ENCODE measurements around the gene CNTN5.

CNTN5 gene

DNA sequence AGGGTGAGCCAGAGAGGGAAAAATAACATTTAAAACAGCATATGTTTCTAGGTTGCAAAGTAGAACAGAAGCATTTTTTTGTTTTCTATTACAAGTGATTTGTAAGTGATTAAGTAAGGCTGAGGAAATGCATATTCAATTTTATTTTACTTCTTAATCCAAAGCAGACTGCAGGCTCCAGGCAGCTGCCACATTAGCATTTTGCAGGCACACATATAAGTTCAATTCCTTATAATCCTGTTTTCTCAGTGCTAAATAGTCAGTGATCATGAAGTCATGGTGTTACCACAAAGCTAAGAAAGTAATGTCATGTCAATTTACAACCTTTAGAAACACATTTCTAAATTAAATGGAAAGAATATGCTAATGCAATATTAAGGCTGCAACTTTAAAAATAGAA, 149.8 kb downstream of the CNTN5 start:
- DNase-seq (ENCODE audit: low read depth), result no peak

DNA sequence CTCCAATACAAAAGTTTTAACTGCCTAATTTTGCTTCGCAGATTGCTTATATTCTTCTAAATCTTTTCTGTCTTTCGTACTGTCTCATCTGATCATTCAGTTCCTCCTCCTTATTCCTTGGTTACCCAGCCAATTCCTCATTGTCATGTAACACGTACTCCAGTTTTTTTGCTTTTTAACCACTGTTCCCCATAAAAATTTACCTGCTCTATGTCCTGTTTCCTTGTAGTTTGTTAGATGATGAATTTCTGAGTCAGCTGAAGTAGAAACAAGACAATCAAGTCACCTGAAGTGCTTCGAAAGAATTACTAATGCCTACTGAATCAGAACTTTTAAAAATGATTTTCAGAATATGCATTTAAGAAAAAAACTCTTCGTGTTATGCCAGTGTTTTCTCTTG, 150.6 kb downstream of the CNTN5 start:
- no peak for DNase-seq (ENCODE audit: low read depth)

DNA sequence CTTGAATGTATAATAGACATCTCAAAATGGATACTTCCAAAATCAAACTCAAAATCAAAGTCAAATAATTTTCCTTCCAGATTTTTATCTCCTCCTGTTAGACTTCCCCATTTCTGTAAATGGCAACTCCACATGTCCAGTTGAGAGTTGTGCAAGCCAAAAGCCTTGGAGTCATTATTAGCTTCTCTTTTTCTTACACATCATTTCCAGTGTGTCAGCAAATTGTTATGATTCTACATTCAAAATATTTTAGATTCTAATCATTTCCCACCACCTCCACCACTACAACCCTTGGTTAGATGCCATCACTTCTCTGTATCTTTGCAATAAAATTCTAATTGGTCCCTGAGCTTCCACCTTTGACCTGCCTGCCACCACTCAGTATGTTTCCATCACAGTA, 155.7 kb downstream of the CNTN5 start:
- no peak for DNase-seq (ENCODE audit: low read depth)

DNA sequence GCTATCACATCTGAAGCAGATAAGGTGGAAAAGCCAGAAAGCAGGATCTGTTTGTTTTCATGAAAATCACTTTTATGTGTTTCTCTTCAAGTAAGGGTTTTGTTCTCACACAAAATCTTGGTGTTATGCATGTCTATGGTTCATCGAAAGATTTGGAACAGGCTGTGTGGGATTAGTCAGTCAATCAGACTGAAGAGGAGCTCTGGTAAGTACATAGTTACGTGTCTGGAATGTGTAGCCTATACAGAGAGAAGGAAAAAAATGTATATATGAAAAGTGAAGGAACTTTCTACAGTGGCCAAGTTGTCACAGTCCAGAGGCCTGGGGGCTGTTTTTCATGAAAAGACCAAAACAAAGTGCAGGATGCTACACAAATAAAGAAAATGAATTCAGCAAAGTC, 156.7 kb downstream of the CNTN5 start:
- DNase-seq (ENCODE audit: low read depth), result no peak

DNA sequence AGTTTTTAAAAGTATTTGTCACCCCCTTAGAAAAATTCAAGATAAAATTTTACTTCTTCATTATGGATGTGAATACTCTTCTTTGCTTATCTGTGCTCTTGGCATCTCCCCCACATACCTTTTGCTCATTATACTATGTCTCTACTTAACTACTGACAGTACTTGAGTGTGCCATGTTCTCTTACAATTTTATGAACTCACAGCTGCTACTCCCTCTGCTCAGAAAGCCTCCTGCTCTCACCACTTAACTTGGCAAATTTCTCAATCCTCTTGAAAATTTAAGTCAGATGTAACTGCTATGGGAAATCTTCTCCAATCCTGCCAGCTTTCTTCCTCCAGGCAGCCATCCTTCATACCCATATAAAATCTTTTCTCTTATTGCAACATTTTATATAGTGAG, 163.4 kb downstream of the CNTN5 start:
- DNase-seq (ENCODE audit: low read depth), result no peak

DNA sequence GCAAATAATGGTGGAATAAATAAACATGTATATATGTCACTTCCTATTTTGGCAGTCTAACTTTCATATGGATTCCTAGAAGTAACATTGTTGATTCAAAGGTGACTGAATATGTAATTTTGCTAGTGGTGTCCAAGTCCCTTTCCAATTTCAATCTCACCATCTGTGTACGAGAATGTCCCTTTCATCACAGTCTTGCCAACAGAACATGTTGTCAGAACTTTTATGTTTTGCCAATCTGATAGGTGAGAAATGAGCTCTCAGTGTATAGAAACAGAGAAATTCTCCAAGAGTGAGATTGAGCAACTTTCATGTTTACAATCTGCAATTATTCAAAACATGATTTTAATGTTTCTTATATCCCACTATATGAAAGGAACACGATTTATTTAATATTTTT, 167.5 kb downstream of the CNTN5 start:
- no peak for DNase-seq (ENCODE audit: low read depth)

DNA sequence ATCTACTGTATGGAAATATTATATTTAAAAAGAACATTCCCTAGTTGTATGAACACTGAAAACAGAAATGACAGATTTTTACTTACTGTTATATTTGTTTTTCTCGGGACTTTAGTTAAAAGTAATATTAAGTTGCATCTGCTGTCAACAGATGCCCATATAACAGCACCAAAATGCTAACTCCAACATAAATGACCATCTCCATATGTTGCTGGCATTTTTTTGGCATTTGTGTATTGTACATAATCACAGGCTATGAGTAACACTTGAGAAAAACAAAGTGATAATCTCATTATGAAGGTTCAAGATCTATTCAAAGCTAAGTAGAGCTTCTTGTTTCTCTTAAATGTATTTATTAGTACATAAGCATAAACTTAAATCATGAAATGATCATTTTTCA, 172.0 kb downstream of the CNTN5 start:
- DNase-seq (ENCODE audit: low read depth), result no peak

DNA sequence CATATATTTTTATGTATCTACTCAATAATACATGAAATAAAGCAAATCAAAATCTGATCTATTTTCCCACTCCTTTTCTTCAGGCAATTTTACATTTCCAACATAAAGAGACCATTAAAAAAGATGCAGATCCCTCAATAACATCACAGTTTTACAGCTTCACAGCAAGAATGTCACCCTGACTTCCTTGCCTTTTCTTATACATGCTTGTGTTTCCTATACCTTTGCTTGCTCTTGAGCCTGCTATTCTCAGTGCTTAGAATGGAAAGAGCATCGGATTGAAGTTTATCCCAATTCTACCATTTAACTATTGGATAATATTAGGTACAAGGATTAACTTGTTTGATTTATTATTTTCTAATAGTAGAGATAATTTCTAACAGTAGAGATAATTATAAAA, 176.7 kb downstream of the CNTN5 start:
- no peak for DNase-seq (ENCODE audit: low read depth)

DNA sequence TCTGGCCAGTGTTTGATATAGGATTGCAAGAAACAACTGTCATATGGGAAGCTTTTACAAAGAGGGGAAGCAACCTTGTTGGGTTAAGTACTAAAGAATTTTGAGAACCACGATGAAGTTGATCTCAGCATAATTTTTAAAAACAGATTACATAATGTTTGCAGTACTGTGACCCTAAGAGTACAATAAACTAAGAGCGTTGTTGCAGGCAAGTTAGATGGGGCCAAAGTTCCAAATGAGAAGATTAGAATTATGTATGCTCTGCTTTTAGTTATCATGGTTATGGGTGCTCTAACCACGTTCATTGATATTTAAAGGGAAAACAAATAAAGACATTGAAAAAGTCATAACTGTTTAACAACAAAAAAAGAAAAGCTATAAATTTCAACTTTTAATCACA, 177.5 kb downstream of the CNTN5 start:
- no peak for DNase-seq (ENCODE audit: low read depth)

DNA sequence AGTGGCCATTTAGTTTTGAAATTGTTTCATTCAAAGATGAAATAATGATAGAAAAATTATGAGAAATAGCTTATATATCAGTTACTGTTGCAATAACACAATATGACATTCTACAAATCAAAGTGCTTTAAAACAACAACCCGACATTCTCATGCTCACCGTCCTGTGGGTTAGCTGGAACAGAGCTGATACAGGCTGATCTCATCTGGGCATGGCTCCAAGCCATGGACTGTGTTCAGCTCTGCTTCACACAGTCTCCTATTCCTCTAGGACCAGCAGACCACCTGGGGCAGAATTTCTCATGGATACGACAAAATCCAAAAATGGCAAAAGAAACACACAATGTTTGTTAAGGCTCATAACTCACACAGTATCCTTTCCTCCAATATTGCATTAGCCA, 178.6 kb downstream of the CNTN5 start:
- no peak for DNase-seq (ENCODE audit: low read depth)

DNA sequence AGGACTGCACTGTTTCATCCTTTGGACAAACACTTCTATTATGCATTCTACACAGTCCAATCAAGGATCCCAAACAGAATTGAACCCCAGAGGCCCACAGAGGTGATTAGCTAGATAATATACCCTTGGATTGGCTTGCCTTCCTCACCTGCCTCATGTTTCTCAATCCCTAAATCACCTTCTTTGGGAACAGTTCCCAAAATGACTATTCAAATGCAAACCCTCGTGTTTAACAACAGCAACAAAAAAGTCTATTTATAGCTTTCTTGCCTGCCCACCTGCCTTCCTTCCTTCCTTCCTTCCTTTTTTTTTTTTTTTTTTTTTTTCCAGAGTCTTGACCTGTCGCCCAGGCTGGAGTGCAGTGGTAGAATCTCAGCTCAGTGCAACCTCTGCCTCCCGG, 180.0 kb downstream of the CNTN5 start:
- DNase-seq (ENCODE audit: low read depth), result no peak

DNA sequence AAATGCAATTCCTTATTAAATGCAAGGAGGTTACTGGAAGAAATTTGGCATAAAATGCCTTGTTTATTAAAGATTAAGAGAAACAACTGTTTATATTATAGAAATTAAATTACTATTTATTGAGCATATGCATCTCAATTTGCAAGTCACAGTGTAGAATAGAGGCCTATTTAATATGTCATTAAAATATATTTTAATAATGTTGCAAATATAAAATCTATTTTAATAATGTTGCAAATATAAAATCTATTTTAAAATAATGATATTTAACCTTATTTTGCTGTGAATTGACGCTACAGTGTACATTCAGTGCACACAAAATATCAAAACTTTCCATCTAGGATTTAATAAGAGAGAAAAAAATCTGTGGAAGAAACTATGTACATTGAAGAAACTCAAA, 188.1 kb downstream of the CNTN5 start:
- no peak for DNase-seq (ENCODE audit: low read depth)

DNA sequence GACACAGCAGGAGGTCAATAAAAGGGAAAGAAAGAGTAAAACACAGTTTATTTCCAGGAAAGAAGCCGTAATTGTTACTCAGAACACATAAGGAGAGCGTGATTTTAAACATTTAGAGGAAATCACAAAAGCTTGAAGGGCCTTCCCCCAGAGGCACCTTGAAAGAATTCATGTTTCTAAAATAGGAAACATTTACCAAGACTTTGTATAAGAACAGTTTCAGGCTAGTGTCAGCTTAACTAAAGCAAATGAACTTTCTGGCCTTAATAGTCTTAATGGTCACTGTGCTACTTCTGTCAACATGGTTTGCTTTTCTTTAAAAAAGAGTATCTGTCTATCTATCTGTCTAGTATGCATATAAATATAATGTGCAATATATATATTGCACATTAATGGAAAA, 208.8 kb downstream of the CNTN5 start:
- no peak for DNase-seq (ENCODE audit: low read depth)

DNA sequence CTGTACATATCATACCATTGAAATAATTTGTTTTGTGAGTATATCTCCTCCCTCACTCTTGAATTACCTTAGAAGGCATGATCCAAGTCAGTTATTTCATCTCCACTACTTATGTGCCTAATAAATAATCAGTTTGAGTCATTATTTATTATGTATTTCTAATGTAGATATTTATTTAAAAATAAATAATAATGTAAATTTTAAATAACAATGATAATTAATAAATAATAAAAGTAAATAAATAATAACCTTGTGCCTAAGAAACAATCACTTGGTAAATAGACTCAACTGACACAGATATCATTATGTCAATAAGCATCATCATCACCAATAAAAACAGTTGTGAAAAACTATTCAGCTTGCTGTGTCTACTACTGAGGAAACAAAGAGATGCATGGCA, 213.8 kb downstream of the CNTN5 start:
- DNase-seq (ENCODE audit: low read depth), result no peak

DNA sequence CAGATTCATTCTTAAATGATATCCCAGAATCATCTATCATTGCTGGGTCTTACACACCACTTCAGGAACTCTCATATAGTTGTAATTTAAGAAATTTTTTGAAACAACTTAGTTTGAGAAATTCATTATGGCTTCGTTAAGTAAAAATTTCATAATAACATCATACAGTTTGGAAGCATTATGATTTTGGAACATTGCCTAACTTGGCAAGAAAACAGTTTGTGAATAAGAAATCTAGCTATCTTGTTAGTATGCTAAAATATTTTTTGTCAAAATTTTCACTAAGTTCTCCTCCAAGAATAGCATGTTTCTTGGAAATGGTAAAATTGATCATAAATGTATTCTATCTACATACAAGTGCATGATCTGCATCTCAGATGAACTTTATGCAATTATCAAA, 217.7 kb downstream of the CNTN5 start:
- no peak for DNase-seq (ENCODE audit: low read depth)

DNA sequence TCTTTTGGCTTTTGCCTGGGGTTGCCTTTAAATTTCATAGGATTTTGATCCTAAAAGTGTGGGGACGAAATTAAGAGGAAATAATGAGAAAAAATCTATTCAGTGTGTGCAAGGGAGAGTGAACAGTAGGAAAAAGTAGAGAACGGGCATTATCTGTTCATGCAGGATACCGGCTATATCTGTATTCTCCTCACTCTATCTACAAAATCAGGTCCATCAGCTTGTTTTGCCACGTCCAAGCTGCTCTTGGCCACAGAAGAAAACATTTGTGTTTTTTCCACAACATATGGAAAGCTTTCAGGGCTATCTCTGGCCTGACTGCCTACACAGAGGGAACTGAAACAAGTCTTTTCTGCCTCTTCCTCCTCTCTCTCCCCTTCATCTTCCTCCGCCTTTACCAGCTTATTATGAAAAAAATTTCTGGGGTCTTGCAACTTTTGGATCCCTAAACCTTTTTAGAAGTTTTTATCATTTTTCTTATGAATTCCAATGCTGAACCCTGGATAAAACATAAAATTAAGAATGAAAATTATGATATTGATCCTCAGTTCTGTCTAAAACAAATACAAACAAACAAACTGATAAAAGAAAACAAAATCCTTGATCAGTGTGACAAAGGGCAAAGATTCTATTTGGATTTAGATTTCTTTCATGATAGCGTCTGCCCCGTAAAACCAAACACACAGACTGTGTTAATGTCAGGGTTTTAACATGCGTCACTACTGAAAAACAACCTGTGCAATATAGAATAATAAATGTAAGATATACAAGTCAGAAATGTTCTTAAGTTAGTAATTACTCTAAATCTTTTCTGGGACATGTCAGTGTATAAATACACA, 219.7 kb downstream of the CNTN5 start:
- DNase-seq (ENCODE audit: low read depth), result no peak

DNA sequence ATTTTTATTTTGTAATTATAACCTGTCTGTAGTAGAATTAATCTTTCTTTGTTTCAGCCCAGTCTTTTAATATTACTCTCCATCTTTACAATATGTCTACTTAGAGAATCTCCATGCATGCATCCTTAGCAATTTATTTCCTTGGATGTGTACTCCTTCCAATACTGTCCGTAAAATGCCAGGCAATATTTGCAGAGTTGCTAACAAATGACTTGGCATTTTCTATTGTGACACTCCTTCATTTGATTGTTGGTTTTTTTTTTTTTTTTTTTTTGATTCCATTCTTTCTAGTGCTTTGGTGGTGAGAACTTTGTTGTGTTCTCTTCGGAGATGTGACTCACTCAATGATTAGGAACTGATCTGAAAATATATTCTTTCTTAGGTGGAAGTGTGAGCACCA, 220.3 kb downstream of the CNTN5 start:
- DNase-seq (ENCODE audit: low read depth), result no peak

DNA sequence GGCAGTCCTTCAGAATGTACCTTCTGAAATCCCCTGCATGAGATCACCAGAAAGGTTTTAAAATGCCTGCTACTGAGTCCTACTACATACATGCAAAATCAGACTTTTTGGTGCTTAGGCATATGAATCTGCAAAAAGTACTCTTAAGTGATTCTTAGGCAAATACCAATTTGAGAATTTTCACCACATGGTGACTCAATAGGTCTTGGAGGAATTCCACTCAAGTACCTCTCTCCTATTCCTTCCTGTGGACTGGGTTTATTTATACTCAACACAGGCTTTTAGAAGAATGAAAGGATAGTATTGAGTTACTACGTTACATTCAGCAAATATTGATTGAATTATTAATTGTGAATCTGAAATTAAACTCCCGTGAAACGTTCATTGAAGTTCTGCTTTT, 223.9 kb downstream of the CNTN5 start:
- no peak for DNase-seq (ENCODE audit: low read depth)

DNA sequence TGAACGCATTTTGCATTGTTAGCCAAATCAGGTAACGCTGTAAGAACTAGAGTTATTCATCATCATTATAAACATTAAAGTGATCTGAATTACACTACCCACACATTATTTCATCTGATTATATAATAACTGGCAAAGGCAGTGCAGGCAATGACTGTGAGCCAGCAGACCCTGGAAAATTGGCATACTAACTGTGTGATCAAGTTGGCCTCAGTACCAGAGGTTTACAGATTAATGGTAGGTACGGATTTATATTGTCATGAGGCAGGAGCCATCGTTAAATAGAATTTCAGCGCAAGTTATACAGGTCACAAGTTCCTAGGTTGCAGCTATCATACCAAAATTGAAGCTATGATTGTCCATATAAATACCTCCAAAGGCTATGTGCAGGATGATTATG, 225.4 kb downstream of the CNTN5 start:
- DNase-seq (ENCODE audit: low read depth), result no peak

DNA sequence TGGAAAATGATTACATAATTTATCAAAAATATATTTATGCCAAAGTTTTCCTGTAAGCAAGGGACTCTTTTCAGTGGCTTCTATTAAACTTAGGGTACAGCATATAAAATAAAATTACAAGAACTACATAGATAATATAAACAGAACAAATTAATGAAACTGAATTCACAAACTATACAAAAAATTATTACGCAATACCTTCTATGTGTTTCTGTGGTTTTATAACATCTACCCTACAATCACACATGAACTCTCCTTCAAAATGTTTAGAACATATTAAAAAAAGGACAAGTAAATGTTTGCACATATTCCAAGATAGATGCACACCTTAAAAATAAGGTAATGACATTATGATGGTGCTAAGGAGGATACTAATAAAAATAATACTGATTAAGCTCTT, 235.9 kb downstream of the CNTN5 start:
- no peak for DNase-seq (ENCODE audit: low read depth)

DNA sequence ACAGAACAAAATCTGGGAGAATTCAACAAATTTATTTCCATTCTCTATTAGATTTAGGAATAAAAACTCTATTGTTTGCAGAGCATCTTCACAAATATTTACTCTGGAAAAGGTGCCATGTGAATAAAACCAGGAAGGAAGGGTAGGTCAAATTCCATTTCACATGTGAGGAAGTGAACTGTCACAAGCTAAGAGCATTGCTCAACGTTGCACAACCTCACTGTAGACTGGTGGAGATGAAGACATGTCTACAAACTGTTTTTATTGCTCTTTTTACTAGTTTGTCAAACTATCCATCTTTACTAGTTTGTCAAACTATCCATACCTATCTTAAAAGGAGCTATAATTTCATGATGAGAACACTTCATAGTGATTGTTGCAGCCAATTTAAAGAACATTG, 236.4 kb downstream of the CNTN5 start:
- no peak for DNase-seq (ENCODE audit: low read depth)

DNA sequence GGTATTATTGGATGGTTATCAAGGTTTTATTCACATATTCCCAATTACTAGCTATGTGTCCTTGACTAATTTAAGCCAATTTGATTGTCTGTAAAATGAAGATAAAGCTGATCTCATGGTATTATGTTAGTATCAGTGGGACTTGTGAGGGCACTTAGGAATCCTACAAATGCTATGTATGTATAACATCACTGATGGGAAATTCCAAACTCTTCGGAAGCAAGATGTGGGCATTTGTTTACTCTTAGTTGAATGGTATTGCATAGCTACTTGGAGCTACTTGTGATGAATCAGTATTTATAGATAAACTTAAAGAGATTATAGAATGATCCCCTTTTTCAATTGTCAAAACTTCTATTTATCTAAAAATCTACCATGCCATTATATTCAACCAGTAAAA, 239.9 kb downstream of the CNTN5 start:
- no peak for DNase-seq (ENCODE audit: low read depth)

DNA sequence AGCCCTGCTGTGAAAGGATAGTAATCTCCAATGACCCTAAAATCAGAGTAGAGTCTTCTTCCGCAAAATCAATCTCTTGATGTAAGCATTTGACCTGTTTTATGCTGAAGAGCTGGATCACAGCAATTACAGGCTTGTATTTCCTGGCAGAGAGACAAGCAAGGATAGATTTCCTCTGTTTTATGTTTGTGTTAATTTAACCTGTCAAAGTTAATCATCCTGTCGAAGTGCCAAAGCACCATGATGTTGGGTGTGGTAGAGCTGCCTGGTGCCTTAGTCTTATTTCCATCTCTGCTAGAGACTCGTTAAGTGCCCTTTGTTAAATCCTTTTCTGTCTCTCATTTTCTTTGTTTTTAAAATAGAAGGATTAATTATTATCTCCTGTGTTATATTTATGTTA, 248.1 kb downstream of the CNTN5 start:
- no peak for DNase-seq (ENCODE audit: low read depth)

DNA sequence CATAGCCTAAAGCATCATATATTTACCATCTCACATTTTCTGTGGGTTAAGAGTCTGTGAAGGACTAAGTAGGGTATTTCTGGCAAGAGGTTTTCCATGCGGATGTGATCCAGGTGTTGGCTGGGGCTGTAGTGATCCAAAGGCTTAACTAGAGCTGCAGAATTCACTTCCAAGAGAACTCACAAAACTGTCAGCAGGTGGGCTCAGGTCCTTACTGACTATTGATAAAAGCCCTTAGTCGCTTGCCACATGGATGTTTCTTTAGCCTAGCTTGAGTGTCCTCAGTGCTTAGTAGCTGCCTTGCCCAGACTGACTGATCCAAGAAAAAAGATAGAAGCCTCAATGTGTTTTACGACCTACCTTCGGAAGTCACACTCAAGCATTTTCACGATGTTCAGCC, 250.8 kb downstream of the CNTN5 start:
- no peak for DNase-seq (ENCODE audit: low read depth)

DNA sequence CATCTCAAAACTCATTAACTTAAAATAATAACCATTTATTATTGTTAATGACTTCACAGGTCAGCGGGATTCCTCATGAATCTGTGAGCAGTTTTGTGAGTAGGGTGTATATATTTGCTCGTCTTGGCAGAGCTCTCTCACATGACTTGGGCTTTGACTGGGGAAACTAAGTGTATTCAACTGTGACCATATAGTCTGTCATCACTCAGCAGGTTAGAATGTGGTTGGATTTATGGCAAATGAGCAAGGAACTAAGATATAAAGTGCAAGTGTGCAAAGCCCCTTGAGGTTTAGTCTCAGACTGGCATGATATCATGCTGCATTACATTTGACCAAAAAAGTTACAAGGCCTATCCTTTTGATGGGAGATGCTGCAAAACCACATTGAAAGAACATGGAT, 254.8 kb downstream of the CNTN5 start:
- no peak for DNase-seq (ENCODE audit: low read depth)
